HFF-Myc (cell line): ENCODE results near the gene GYG1.

ENCODE experiments used
- DNase-seq: peaks from one replicate; pipeline ENCODE4 v3.0.0-alpha.2; 2011; ENCODE audit warnings: low read depth; ENCODE audit errors: extremely low read depth
- H3K4me3 ChIP-seq: replicated peaks from 2 replicates; pipeline ENCODE4 v1.5.1; 2011; ENCODE audit warnings: low read depth, mild to moderate bottlenecking, control low read depth, low read length
- CTCF ChIP-seq: IDR thresholded peaks from 2 replicates; pipeline ENCODE4 v1.5.1; 2012; ENCODE audit warnings: mild to moderate bottlenecking, low read depth, low read length, control low read depth; ENCODE audit errors: missing control alignments

The GYG1 gene

GRCh38 chr3:149044339-149045083 is 53.2 kb downstream of the GYG1 start:
- H3K4me3 ChIP-seq = no peak overlapping the region
- no peak for DNase-seq
- TF ChIP-seq CTCF = no peak

- TF ChIP-seq CTCF = no peak
- no peak overlapping the region for H3K4me3 ChIP-seq
- DNase-seq = no peak
These were observed 64.2 kb downstream of the GYG1 start for GRCh38 chr3:149055575-149055974.

GRCh38 chr3:149058198-149058597 is 66.9 kb downstream of the GYG1 start:
- DNase-seq = no peak
- no peak overlapping the region for H3K4me3 ChIP-seq
- no peak for TF ChIP-seq CTCF

GRCh38 chr3:149058602-149059001 is 67.3 kb downstream of the GYG1 start:
- H3K4me3 ChIP-seq = no peak overlapping the region
- no peak for TF ChIP-seq CTCF
- DNase-seq = no peak

- DNase-seq = no peak
- no peak overlapping the region for H3K4me3 ChIP-seq
- TF ChIP-seq CTCF = no peak
These were observed 70.4 kb downstream of the GYG1 start for GRCh38 chr3:149061776-149062175.

GRCh38 chr3:149067883-149068282 is 76.5 kb downstream of the GYG1 start:
- no peak overlapping the region for H3K4me3 ChIP-seq
- DNase-seq = no peak
- TF ChIP-seq CTCF = no peak
